CD4-positive, alpha-beta memory T cell (primary cell): ENCODE results near the gene FBXO2. TPM values are rescaled to one million over a fixed set of nuclear protein-coding genes. Genes with fewer than 3 reads are reported as not detected.

Experiments used
- CTCF ChIA-PET: fragments of 350-600 bp; sonication (Branson Sonifier 250); formaldehyde crosslinking; loops from one replicate; lab custom pipeline; 2021; ENCODE audit warnings: inconsistent platforms; ENCODE audit not compliant: partially characterized antibody; lab: Charles Lee
- POLR2A ChIA-PET: fragments of 350-600 bp; sonication (Branson Sonifier 250); formaldehyde crosslinking; loops from one replicate; lab custom pipeline; 2021; ENCODE audit not compliant: partially characterized antibody; lab: Charles Lee
- DNase-seq, 5 donors: peaks; one replicate each; pipeline versions ENCODE4 v3.0.0 to v3.0.0-alpha.2; 2020 to 2022; ENCODE audit warnings: mixed read lengths in 1 of 5
- H3K27ac ChIP-seq: one replicate; pipeline ENCODE4 v1.7.0; 2013; ENCODE audit warnings: low read depth, low read length
- H3K27me3 ChIP-seq: 2 replicates; pipeline ENCODE4 v1.7.0; 2013; ENCODE audit warnings: mild to moderate bottlenecking, low read length, moderate library complexity; ENCODE audit not compliant: insufficient read depth
- H3K36me3 ChIP-seq: 2 replicates; pipeline ENCODE4 v1.7.0; 2013; ENCODE audit warnings: mild to moderate bottlenecking, low read length, moderate library complexity; ENCODE audit not compliant: insufficient read depth
- H3K4me1 ChIP-seq: 2 replicates; pipeline ENCODE4 v1.7.0; 2013; ENCODE audit warnings: mild to moderate bottlenecking, low read length, moderate library complexity; ENCODE audit not compliant: insufficient read depth
- H3K4me3 ChIP-seq, 2 donors: one replicate each; pipeline ENCODE4 v1.7.0; 2013; ENCODE audit warnings: low read length in 2 of 2, mild to moderate bottlenecking in 1 of 2
- H3K9me3 ChIP-seq, 2 donors: one replicate each; pipeline ENCODE4 v1.7.0; 2013; ENCODE audit warnings: low read length in 2 of 2, control low read depth in 1 of 2; ENCODE audit not compliant: control insufficient read depth in 1 of 2
- H3K27ac Mint-ChIP-seq, 7 donors: one replicate each; pipeline ENCODE4 v1.8.0; 2020 to 2021; ENCODE audit warnings: mixed read lengths in 7 of 7, mild to moderate bottlenecking in 6 of 7, inconsistent platforms in 3 of 7, moderate library complexity in 3 of 7
- H3K27me3 Mint-ChIP-seq, 2 donors: one replicate each; pipeline ENCODE4 v1.8.0; 2020 to 2021; ENCODE audit warnings: mixed read lengths in 2 of 2
- H3K36me3 Mint-ChIP-seq, 2 donors: one replicate each; pipeline ENCODE4 v1.8.0; 2020 to 2021; ENCODE audit warnings: mixed read lengths in 2 of 2, inconsistent platforms in 1 of 2, mild to moderate bottlenecking in 1 of 2
- H3K4me1 Mint-ChIP-seq, 4 donors: one replicate each; pipeline ENCODE4 v1.8.0; 2020 to 2021; ENCODE audit warnings: mixed read lengths in 4 of 4, mild to moderate bottlenecking in 1 of 4
- H3K4me3 Mint-ChIP-seq, 8 donors: one replicate each; pipeline ENCODE4 v1.8.0; 2020 to 2021; ENCODE audit warnings: mixed read lengths in 8 of 8, mild to moderate bottlenecking in 7 of 8, moderate library complexity in 6 of 8, inconsistent platforms in 3 of 8
- H3K9me3 Mint-ChIP-seq, 8 donors: one replicate each; pipeline ENCODE4 v1.8.0; 2020 to 2021; ENCODE audit warnings: mixed read lengths in 8 of 8, mild to moderate bottlenecking in 5 of 8, inconsistent platforms in 3 of 8, moderate library complexity in 1 of 8
- intact Hi-C: fragments of 100-400 bp; cut with micrococcal nuclease; formaldehyde crosslinking; loops from one replicate; pipeline ENCODE4 v1.15.1; 2023
- polyA plus RNA-seq, 2 donors: library from polyadenylated mRNA; unstranded; fragments of 300-500 nt; fragmentation: Illumina TruSeq; gene quantifications; one replicate each; pipeline ENCODE4 v1.2.3, GENCODE V29; 2021
- total RNA-seq, 2 experiments: library from RNA; stranded (reverse); gene quantifications; one replicate each; pipeline ENCODE4 v1.2.3, GENCODE V29; 2021

FBXO2 gene
- total and polyA plus RNA-seq, 4 experiments from 2014 or later, result 4.1 to 7.5 (median 4.7) TPM

DNA sequence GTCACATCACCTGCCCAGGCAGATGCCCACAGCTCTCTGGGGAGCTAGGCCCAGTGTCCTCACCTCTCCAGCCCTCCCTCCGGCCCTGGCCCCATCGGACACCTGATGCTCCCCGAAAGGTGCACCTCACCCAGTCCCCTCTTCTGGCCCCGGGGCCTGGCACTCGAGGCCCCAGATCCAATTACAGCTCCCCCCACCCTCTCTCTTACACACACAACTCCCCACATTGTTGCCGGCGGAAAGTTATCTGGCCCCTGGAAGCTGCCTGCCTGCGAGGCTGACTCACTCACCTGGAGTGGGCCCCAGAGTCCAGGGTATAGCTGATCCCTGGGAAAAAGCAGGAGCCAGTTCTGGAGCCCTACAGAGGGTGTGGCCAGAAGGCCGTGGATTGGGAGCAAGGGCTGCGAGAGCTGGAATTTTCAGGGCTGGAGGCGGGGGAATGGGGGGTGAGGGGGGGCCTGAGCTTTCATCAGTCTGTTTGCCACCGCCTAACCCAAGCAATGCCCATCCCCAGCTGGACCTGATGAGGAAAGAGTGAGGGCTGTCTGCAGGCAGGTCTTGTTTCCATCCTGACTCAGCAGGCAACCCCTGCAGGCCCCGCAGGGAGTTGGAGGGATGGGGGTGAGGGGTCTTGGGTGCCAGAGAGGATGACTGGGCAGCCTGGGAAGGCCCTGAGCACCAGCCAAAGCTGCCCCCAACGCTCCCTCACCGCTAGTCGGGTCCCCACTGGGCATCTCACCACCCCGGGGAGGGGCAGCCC, 948 bp downstream of the FBXO2 start:
- peaks cover 11 to 52% (median 32%) of the 10 kb centered on the region in 4 donors for H3K4me1 Mint-ChIP-seq

DNA sequence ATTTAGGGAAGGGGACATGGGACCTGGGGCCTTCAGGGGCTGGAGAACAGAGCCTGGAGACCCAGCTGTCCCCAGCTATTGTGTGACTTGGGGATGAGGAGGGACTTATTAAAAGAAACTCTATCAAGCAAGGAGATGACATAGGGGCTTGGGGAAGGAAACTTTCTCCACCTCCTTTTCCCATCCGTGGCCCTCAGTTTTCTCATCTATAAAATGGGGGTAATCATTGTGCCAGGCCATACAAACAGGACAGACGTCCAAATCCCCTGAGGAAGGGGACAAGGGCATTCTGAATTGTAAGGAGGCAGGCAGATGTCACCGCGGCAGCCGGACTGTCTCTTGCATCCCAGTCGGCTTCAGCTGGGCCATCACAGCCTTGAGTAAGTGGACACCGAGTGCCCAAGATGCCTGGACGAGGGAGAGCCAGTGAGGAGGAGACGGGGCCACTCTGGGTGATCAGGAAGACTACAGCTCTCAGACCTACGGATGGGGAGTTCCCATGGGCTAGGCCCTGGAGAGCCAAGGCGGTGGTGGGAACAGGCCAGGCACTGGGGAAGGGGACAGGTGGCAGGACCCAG, 1.9 kb downstream of the FBXO2 start:
- ChIA-PET CTCF (interaction anchor here (1.6 to 13.4 kb wide), 5 partner anchors 9 to 615 kb away, joined by 3 to 165 read pairs (median 22); partner anchors contain the start of gene FBXO6), POLR2A (interaction anchor here (0.9 to 8.1 kb wide), 5 partner anchors 12 to 78 kb away, joined by 3 to 73 read pairs (median 27); partner anchors contain the start of gene FBXO6)
- DNase-seq, result no peak
- Mint-ChIP-seq H3K4me3 (peak overlapping the region in 5 of 8 donors; percentile 22 to 74 (median 54)), H3K27me3 (no peaks in the 10 kb centered on the region), H3K4me1 (peaks cover 11 to 52% (median 32%) of the 10 kb centered on the region in 4 donors), H3K9me3 (no peaks in the 10 kb centered on the region), H3K27ac (peak overlapping the region in 5 of 7 donors; percentile 3 to 72 (median 69)), H3K36me3 (peaks cover 0 to 4% of the 10 kb centered on the region in 2 donors)
- intact Hi-C loops, result no loop called here
- Histone ChIP-seq H3K4me1 (peaks cover 33% of the 10 kb centered on the region), H3K36me3 (peaks cover 3% of the 10 kb centered on the region), H3K4me3 (no peak overlapping the region), H3K27me3 (no peaks in the 10 kb centered on the region), H3K9me3 (no peaks in the 10 kb centered on the region), H3K27ac (no peak overlapping the region)

More for the DNA sequence above, 948 bp downstream of the FBXO2 start:
- no peak for DNase-seq
- no peaks in the 10 kb centered on the region for H3K27me3 ChIP-seq
- Mint-ChIP-seq H3K27ac (peak overlapping the region in 4 of 7 donors; percentile 36 to 72 (median 60)), H3K9me3 (no peaks in the 10 kb centered on the region), H3K4me3 (peak overlapping the region; percentile 51 to 75 (median 66)), H3K27me3 (no peaks in the 10 kb centered on the region), H3K36me3 (peaks cover 0 to 4% of the 10 kb centered on the region in 2 donors)
- no peak overlapping the region for H3K4me3 ChIP-seq
- POLR2A ChIA-PET, result interaction anchor here (0.9 to 8.1 kb wide), 7 partner anchors 11 to 641 kb away, joined by 3 to 73 read pairs (median 4); partner anchors contain the start of genes FBXO6 and TARDBP
- no peak overlapping the region for H3K27ac ChIP-seq
- H3K36me3 ChIP-seq, result peaks cover 7% of the 10 kb centered on the region
- intact Hi-C loops, result no loop called here
- peaks cover 33% of the 10 kb centered on the region for H3K4me1 ChIP-seq
- CTCF ChIA-PET, result interaction anchor here (1.0 to 13.4 kb wide), 9 partner anchors 10 to 616 kb away, joined by 3 to 165 read pairs (median 4); partner anchors contain the start of gene FBXO6
- H3K9me3 ChIP-seq, result no peaks in the 10 kb centered on the region

DNA sequence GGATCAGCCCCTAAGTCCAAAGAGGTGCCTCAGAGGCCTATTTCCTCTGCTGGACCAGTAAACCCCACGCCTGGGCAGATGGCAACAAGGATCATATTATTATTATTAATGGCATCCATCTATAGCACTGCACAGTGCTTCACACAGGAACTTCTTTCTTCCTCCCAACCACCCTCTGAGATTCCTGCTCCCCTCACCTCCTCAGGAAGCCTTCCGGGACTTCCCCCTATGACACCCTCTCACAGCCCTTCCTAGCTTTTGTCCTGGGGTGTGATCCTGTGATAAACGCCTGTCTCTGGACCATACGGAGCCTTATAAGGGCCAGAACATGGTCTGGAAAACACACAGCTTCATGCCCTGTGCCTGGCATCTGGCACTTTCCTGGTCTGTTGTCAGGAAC, 3.2 kb downstream of the FBXO2 start:
- H3K9me3 Mint-ChIP-seq, result peaks cover 0 to 1% (median 0%) of the 10 kb centered on the region in 8 donors
- peak overlapping the region in 1 of 2 donors; percentile 30 for H3K4me3 ChIP-seq
- H3K4me1 Mint-ChIP-seq, result peaks cover 11 to 51% (median 32%) of the 10 kb centered on the region in 4 donors
- no peaks in the 10 kb centered on the region for H3K27me3 ChIP-seq
- ChIA-PET POLR2A (interaction anchor here (0.7 to 8.1 kb wide), 14 partner anchors 9 to 614 kb away, joined by 3 to 73 read pairs (median 4); partner anchors contain the start of genes AGTRAP, FBXO6, MAD2L2 and MTOR), CTCF (interaction anchor here (0.7 to 13.4 kb wide), 13 partner anchors 8 to 613 kb away, joined by 3 to 165 read pairs (median 5); partner anchors contain the start of genes CLCN6 and FBXO6)
- H3K27me3 Mint-ChIP-seq, result no peaks in the 10 kb centered on the region
- H3K36me3 ChIP-seq, result no peaks in the 10 kb centered on the region
- peak overlapping the region; percentile 3 to 94 (median 82) for H3K4me3 Mint-ChIP-seq
- no peaks in the 10 kb centered on the region for H3K9me3 ChIP-seq
- H3K27ac ChIP-seq, result no peak overlapping the region
- DNase-seq, result no peak
- H3K36me3 Mint-ChIP-seq, result peaks cover 0 to 2% of the 10 kb centered on the region in 2 donors
- H3K4me1 ChIP-seq, result peaks cover 32% of the 10 kb centered on the region
- peak overlapping the region; percentile 14 to 81 (median 65) for H3K27ac Mint-ChIP-seq
- intact Hi-C loops, result no loop called here

- Mint-ChIP-seq H3K4me1 (peaks cover 11 to 46% (median 27%) of the 10 kb centered on the region in 4 donors), H3K27ac (peak overlapping the region; percentile 14 to 81 (median 63)), H3K27me3 (no peaks in the 10 kb centered on the region), H3K4me3 (peak overlapping the region; percentile 72 to 94 (median 82)), H3K9me3 (peaks cover 0 to 1% (median 0%) of the 10 kb centered on the region in 8 donors), H3K36me3 (no peaks in the 10 kb centered on the region)
- H3K4me3 ChIP-seq, result peak overlapping the region; percentile 29 to 30
- DNase-seq, result peak; percentile 76 to 83 (median 78)
- H3K27ac ChIP-seq, result peak overlapping the region; percentile 19
- intact Hi-C loops, result loop anchor here (1.0 kb wide), 2 partner anchors 69 to 99 kb away; no protein-coding TSS in a partner anchor
- POLR2A ChIA-PET, result interaction anchor here (0.7 to 8.1 kb wide), 16 partner anchors 10 to 638 kb away, joined by 3 to 73 read pairs (median 4); partner anchors contain the start of genes AGTRAP, FBXO6, MAD2L2 and MTOR
- no peaks in the 10 kb centered on the region for H3K27me3 ChIP-seq
- H3K36me3 ChIP-seq, result no peaks in the 10 kb centered on the region
- H3K4me1 ChIP-seq, result peaks cover 26% of the 10 kb centered on the region
- no peaks in the 10 kb centered on the region for H3K9me3 ChIP-seq
- CTCF ChIA-PET, result interaction anchor here (0.7 to 13.4 kb wide), 16 partner anchors 8 to 613 kb away, joined by 3 to 165 read pairs (median 4); partner anchors contain the start of genes AGTRAP, CLCN6 and FBXO6
These were observed 3.8 kb downstream of the FBXO2 start for GRCh38 chr1:11650331-11650991.

GRCh38 chr1:11649624-11650330, 4.5 kb downstream of the FBXO2 start:
- Mint-ChIP-seq H3K9me3 (peaks cover 0 to 1% (median 0%) of the 10 kb centered on the region in 8 donors), H3K4me3 (peak overlapping the region in 7 of 8 donors; percentile 27 to 72 (median 64)), H3K27ac (peak overlapping the region in 5 of 7 donors; percentile 30 to 71 (median 42)), H3K36me3 (no peaks in the 10 kb centered on the region), H3K27me3 (no peaks in the 10 kb centered on the region), H3K4me1 (peaks cover 11 to 43% (median 25%) of the 10 kb centered on the region in 4 donors)
- H3K4me3 ChIP-seq, result peak overlapping the region; percentile 29 to 30
- intact Hi-C loops, result loop anchor here (1.0 kb wide), 2 partner anchors 70 to 100 kb away; no protein-coding TSS in a partner anchor
- H3K4me1 ChIP-seq, result peaks cover 22% of the 10 kb centered on the region
- ChIA-PET CTCF (interaction anchor here (0.5 to 13.4 kb wide), 16 partner anchors 9 to 612 kb away, joined by 3 to 165 read pairs (median 4); partner anchors contain the start of genes AGTRAP, CLCN6 and FBXO6), POLR2A (interaction anchor here (0.9 to 8.1 kb wide), 15 partner anchors 14 to 638 kb away, joined by 3 to 73 read pairs (median 4); partner anchors contain the start of genes AGTRAP, FBXO6, MAD2L2 and MTOR)
- no peaks in the 10 kb centered on the region for H3K9me3 ChIP-seq
- DNase-seq, result no peak
- H3K27me3 ChIP-seq, result no peaks in the 10 kb centered on the region
- H3K27ac ChIP-seq, result peak overlapping the region; percentile 19
- no peaks in the 10 kb centered on the region for H3K36me3 ChIP-seq
